ENCODE measurements around the gene GPR157. TPM values are rescaled to one million over a fixed set of nuclear protein-coding genes. Genes with fewer than 3 reads are reported as not detected.
"Not testable (repeated sequence)": the region's sequence is repeated elsewhere in the genome, so short reads cannot be mapped to it uniquely, and the experiment has no call there.

Gene GPR157
- total RNA-seq, 2 donors from 2014 or later, result 10.3 to 13.0 TPM

- H3K27ac ChIP-seq, result peak overlapping the region; percentile 89 to 91
- H3K4me3 ChIP-seq, result no peak overlapping the region
Observed at GRCh38 chr1:9126511-9126910, 2.4 kb downstream of the GPR157 start.

GRCh38 chr1:9125847-9126246 is 3.1 kb downstream of the GPR157 start:
- not testable (repeated sequence) for H3K4me3 ChIP-seq; DNase-seq (ENCODE audit: low spot score); H3K27ac ChIP-seq; H3K36me3 ChIP-seq; H3K27me3 ChIP-seq; H3K9me3 ChIP-seq
- peaks cover 0 to 45% of the 10 kb centered on the region in 2 donors for H3K4me1 ChIP-seq

More at GRCh38 chr1:9126511-9126910, 2.4 kb downstream of the GPR157 start:
- Histone ChIP-seq H3K9me3 (no peaks in the 10 kb centered on the region), H3K27me3 (no peaks in the 10 kb centered on the region), H3K36me3 (no peaks in the 10 kb centered on the region), H3K4me1 (peaks cover 0 to 41% of the 10 kb centered on the region in 2 donors)
- DNase-seq (ENCODE audit: low spot score), result no peak
- no peak for TF ChIP-seq CTCF (IDR thresholded peaks at IDR 0.05)

- H3K4me1 ChIP-seq, result peaks cover 0 to 51% of the 10 kb centered on the region in 2 donors
- no peak overlapping the region for H3K27ac ChIP-seq
- TF ChIP-seq CTCF (IDR thresholded peaks at IDR 0.05), result no peak
- H3K9me3 ChIP-seq, result no peaks in the 10 kb centered on the region
- no peaks in the 10 kb centered on the region for H3K27me3 ChIP-seq
- no peak overlapping the region for H3K4me3 ChIP-seq
- no peak for DNase-seq (ENCODE audit: low spot score)
- no peaks in the 10 kb centered on the region for H3K36me3 ChIP-seq
Observed at GRCh38 chr1:9125325-9125724, 3.6 kb downstream of the GPR157 start.

- not testable (repeated sequence) for H3K27ac ChIP-seq; DNase-seq (ENCODE audit: low spot score); H3K4me3 ChIP-seq; H3K36me3 ChIP-seq; H3K27me3 ChIP-seq; H3K9me3 ChIP-seq
- peaks cover 0 to 54% of the 10 kb centered on the region in 2 donors for H3K4me1 ChIP-seq
Observed at GRCh38 chr1:9124389-9124788, 4.5 kb downstream of the GPR157 start.

GRCh38 chr1:9123665-9124064 is 5.2 kb downstream of the GPR157 start:
- not testable (repeated sequence) for H3K9me3 ChIP-seq; H3K27me3 ChIP-seq; H3K36me3 ChIP-seq; H3K4me3 ChIP-seq; H3K27ac ChIP-seq; DNase-seq (ENCODE audit: low spot score)
- peaks cover 0 to 55% of the 10 kb centered on the region in 2 donors for H3K4me1 ChIP-seq

GRCh38 chr1:9121496-9122409 is 7.1 kb downstream of the GPR157 start:
- Histone ChIP-seq H3K36me3 (no peaks in the 10 kb centered on the region), H3K27me3 (no peaks in the 10 kb centered on the region), H3K27ac (peak overlapping the region; percentile 38 to 50), H3K4me3 (no peak overlapping the region), H3K4me1 (peaks cover 0 to 39% of the 10 kb centered on the region in 2 donors), H3K9me3 (no peaks in the 10 kb centered on the region)
- no peak for TF ChIP-seq CTCF (IDR thresholded peaks at IDR 0.05)
- no peak for DNase-seq (ENCODE audit: low spot score)

- H3K4me3 ChIP-seq, result no peak overlapping the region
- no peaks in the 10 kb centered on the region for H3K36me3 ChIP-seq
- no peaks in the 10 kb centered on the region for H3K27me3 ChIP-seq
- no peak for TF ChIP-seq CTCF (IDR thresholded peaks at IDR 0.05)
- H3K9me3 ChIP-seq, result no peaks in the 10 kb centered on the region
- no peak for DNase-seq (ENCODE audit: low spot score)
- peaks cover 0 to 35% of the 10 kb centered on the region in 2 donors for H3K4me1 ChIP-seq
- peak overlapping the region; percentile 51 to 59 for H3K27ac ChIP-seq
Observed at GRCh38 chr1:9120312-9120958, 8.5 kb downstream of the GPR157 start.
